Stimulated activated CD4-positive, alpha-beta T cell treated with anti-CD3 and anti-CD28 coated beads, Interleukin-2, amount 100 ng/mL, for 24 hours (primary cell): ENCODE results near the gene CHD3.
"Not testable (repeated sequence)": the region's sequence is repeated elsewhere in the genome, so short reads cannot be mapped to it uniquely, and the experiment has no call there.

ENCODE experiments used
- DNase-seq, 2 donors: peaks; one replicate each; pipeline ENCODE4 v3.0.0-alpha.2; 2020

Gene CHD3

DNA sequence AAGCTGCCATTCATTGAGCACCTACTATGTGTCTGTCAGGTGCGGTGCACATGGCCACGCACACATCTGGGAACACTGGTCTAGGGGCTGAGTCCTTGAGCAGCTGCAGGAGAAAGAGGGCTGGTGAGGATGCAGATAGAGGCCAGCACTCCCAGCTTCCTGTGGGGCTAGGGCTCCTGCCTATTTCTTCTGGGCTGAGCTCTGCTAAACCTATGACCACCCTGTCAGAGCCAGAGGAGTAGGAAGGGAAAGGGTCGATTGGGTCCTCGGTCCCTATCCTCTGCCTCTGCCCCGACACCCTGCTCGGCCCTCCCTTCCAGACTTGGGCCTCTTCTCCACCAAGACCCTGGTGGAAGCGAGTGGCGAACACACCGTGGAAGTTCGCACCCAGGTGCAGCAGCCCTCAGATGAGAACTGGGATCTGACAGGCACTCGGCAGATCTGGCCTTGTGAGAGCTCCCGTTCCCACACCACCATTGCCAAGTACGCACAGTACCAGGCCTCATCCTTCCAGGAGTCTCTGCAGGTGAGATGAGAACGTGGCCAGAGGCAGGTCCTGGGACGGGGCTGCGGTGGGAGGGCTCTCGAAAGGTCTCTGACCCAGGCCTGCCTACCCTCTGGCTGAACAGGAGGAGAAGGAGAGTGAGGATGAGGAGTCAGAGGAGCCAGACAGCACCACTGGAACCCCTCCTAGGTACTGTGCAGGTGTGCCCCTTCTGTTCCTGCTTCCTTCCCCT lies 37.7 kb upstream of the CHD3 start:
- DNase-seq: peak in 1 of 2 donors; percentile 11

DNA sequence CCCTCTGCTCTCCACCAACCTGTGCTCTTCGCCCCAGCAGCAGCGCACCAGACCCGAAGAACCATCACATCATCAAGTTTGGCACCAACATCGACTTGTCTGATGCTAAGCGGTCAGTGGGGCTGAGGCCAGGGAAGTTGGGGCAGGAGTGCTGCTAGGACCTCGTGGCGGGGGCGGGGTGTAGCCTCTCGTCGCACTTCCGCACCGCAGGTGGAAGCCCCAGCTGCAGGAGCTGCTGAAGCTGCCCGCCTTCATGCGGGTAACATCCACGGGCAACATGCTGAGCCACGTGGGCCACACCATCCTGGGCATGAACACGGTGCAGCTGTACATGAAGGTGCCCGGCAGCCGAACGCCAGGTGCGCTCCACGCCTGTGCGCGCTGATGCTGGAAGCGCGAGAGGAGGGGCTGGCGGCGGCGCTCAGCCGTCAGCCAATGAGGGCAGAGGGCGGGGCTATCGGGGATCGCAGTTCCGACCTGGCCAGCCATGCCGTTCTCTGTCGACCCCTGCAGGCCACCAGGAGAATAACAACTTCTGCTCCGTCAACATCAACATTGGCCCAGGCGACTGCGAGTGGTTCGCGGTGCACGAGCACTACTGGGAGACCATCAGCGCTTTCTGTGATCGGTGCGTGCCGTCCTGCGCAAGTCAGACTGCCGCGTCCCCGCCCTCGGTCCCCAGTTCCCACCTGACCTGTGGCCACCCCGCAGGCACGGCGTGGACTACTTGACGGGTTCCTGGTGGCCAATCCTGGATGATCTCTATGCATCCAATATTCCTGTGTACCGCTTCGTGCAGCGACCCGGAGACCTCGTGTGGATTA lies 36.9 kb upstream of the CHD3 start:
- peak; percentile 94 to 97 for DNase-seq

DNA sequence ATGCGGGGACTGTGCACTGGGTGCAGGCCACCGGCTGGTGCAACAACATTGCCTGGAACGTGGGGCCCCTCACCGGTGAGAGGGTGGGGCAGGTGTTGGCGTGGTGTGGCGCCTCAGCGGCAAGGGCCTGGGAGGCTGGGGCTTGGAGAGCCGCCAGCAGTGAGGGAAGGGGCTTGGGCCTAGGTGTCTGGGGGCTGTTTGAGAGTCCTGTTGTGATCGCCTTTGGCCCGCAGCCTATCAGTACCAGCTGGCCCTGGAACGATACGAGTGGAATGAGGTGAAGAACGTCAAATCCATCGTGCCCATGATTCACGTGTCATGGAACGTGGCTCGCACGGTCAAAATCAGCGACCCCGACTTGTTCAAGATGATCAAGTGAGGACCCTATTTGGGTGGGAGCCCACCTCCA lies 36.3 kb upstream of the CHD3 start:
- peak in 1 of 2 donors; percentile 24 for DNase-seq

DNA sequence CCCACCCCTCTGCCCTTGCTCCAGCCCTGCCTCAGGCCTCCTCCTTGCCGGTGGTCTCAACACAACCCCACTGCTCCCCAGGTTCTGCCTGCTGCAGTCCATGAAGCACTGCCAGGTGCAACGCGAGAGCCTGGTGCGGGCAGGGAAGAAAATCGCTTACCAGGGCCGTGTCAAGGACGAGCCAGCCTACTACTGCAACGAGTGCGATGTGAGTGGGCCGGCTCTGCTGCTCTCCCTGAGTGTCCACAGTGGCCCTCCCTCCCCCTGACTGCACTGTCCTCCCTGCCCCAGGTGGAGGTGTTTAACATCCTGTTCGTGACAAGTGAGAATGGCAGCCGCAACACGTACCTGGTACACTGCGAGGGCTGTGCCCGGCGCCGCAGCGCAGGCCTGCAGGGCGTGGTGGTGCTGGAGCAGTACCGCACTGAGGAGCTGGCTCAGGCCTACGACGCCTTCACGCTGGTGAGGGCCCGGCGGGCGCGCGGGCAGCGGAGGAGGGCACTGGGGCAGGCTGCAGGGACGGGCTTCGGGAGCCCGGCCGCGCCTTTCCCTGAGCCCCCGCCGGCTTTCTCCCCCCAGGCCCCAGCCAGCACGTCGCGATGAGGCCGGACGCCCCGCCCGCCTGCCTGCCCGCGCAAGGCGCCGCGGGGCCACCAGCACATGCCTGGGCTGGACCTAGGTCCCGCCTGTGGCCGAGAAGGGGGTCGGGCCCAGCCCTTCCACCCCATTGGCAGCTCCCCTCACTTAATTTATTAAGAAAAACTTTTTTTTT lies 35.5 kb upstream of the CHD3 start:
- DNase-seq: peak in 1 of 2 donors; percentile 19

DNA sequence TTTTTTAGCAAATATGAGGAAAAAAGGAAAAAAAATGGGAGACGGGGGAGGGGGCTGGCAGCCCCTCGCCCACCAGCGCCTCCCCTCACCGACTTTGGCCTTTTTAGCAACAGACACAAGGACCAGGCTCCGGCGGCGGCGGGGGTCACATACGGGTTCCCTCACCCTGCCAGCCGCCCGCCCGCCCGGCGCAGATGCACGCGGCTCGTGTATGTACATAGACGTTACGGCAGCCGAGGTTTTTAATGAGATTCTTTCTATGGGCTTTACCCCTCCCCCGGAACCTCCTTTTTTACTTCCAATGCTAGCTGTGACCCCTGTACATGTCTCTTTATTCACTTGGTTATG lies 34.9 kb upstream of the CHD3 start:
- DNase-seq: no peak

DNA sequence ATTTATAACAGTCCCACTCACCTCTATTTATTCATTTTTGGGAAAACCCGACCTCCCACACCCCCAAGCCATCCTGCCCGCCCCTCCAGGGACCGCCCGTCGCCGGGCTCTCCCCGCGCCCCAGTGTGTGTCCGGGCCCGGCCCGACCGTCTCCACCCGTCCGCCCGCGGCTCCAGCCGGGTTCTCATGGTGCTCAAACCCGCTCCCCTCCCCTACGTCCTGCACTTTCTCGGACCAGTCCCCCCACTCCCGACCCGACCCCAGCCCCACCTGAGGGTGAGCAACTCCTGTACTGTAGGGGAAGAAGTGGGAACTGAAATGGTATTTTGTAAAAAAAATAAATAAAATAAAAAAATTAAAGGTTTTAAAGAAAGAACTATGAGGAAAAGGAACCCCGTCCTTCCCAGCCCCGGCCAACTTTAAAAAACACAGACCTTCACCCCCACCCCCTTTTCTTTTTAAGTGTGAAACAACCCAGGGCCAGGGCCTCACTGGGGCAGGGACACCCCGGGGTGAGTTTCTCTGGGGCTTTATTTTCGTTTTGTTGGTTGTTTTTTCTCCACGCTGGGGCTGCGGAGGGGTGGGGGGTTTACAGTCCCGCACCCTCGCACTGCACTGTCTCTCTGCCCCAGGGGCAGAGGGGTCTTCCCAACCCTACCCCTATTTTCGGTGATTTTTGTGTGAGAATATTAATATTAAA lies 34.4 kb upstream of the CHD3 start:
- DNase-seq: peak in 1 of 2 donors; percentile 21

DNA sequence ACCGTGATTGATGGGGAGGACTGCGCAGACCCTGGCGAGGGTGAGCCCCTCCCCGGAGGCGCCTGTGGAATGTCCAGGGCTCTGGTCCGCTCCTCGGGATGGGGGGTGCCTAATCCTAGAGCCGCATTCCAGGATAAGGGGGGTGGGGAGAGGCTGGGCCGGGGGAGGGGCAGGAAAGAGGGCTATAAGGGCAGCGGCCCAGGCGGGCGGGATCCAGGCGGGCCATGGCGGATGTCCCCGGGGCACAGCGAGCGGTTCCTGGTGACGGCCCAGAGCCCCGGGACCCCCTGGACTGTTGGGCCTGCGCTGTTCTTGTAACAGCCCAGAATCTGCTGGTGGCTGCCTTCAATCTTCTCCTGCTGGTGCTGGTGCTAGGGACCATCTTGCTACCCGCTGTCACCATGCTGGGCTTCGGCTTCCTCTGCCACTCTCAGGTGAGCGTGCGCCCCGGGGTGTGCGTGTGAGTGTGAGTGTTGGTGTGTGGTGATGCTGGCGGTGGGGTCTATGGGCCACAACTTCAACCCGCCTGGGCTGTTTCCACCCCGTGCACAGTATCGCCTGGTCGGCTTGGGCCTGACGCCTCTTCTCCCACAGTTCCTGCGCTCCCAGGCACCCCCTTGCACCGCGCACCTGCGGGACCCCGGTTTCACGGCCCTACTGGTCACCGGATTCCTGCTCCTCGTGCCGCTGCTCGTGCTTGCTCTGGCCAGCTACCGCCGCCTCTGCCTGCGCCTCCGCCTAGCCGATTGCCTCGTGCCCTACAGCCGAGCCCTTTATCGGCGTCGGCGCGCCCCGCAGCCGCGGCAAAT lies 33.5 kb upstream of the CHD3 start, which contains the start of gene TMEM88:
TSS of gene TMEM88 (plus strand) at position 216 of the 809 bp plus-strand sequence. CDS start at position 225, 9 bp downstream.
- DNase-seq: peak; percentile 20 to 34

DNA sequence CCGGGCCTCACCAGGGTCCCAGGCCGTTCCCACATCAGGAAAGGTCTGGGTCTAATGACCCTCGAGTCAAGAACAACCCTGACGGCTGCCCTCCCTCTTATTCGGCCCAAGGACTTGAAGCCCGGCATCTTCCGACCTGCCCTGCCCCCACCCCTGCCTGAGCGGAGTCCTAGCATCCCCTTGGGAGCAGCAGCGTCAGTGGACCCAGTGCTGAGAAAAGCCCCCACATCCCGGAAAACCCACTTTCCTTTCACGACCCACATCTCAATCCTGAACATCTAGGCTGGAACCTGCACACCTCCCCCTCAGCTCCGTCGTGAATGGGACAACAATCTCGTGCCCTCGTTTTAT lies 33.0 kb upstream of the CHD3 start:
- peak in 1 of 2 donors; percentile 21 for DNase-seq

DNA sequence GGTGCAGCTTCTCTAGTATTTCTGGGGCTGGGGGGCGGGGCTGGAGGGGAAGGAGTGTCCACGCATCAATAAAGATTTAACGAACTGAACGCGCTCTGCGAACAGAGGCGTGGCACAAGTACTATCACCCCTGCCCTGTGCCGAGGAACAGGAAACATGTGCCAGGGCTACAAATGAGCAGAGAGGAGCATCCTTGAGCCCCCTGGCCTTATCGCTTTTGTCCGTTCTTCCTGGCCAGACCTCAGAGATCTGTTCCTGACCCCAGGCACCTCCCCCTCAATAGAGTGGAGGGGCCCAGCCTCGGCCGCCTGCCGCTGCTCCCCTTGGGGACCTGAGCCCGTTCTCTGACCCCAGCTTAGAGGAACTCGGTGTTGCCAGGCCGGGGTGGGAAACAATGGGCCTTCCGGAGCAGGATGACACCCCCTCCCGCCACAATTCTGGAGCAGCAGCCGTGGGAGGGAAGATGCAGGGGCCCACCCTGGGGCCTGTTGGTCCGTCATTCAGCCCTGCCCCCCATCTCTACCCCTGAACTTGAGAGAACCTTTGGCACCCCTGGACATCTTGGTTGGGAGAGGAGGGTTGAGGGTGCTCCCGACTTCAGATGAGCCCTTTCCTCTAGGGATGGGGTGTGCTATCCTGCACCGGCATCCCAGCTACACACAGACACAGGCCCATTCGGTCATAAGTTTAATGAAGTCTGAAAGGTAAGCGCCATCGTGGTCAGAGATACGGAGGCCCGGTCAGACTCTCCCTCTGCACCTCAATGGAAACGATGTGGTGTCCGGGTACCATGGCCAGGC lies 32.4 kb upstream of the CHD3 start:
- peak; percentile 41 to 44 for DNase-seq

DNA sequence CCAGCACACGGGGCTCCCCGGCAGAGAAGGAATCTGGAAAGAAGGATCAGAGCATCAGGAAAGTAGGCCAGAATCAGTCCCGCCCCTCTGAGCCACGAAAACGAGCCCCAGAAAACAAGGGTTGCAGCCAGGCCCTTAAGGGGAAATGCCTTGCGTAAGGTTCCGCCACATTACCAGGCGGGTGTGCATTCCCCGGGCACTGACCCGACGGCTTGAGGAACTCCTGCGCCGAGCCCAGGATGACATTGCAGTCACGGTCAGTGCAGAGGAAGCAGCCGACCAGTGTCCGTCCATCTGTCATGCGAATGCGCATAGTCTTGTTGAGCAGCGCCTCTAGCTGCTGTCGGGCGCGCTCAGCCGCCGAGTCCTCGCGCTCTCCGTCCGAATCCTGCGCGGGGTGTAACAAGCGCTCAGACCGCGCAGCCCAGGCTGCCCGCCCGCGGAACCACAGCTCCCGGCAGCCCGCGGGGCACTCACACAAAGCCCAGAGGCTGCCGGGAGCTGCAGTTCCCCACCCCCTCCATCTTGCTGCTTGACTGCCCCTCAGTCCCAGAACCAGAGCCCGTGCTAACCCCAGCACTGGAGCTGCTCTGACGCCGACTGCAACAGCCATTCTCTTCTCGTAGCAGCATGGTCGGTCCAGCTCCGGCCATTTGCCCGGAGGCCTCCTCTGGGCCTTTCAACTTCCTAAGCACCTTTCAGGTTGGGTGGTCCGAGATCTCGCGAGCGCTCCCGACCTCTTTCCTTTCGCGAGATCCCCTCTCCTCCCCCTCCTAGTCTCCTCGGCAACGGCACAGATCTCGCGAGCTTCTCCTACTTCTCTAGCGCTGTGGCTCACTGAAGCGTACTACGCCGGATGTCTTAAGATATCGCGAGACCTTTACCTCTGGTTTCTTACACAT lies 31.5 kb upstream of the CHD3 start, which contains the start of gene NAA38:
TSS of gene NAA38 (minus strand) at position 749 of the 902 bp plus-strand sequence. CDS start at position 653, 96 bp downstream.
- DNase-seq: peak; percentile 90 to 91

DNA sequence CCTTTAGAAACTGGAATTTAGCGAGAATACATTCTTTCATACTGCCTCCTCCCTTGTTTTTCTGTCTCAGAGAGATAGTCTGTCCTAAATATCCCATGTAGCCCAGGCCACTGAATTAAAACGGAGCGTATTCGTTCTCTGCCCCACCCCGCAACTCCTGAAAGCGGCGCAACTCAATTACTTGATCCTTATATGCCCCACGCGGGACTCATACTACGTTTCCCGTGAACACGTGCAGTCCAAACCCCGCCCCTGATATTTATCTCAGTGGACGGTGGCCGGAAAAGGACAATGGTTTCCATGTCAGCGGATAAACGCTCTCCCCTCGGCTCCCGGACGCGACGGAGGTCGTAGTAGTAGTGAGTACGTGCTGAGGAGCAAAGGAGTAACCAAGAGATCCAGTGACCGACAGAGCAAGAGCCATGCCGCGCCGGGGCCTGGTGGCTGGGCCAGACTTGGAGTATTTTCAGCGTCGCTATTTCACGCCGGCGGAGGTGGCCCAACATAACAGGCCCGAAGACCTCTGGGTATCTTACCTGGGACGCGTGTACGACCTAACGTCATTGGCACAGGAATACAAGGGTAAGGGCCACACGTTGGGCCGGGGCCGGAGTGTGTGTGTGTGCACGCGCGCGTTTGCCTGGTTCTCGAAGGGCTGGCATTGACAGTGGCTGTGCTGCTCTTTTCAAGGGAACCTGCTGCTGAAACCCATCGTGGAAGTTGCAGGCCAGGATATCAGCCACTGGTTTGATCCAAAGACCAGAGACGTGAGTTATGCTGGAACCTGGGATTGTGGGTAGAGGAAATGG lies 30.7 kb upstream of the CHD3 start, which contains the start of gene CYB5D1:
TSS of gene CYB5D1 (plus strand) at position 291 of the 809 bp plus-strand sequence. CDS start at position 423, 132 bp downstream.
- peak; percentile 87 to 89 for DNase-seq

DNA sequence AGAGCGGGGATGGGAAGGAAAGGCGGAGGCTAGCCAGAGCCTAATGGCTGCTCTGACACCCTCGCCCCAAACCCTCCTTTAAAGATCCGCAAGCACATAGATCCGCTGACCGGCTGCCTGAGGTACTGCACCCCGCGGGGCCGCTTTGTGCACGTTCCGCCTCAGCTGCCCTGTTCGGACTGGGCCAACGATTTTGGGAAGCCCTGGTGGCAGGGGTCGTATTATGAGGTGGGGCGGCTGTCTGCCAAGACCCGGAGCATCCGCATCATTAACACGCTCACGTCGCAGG lies 30.1 kb upstream of the CHD3 start:
- peak; percentile 45 to 52 for DNase-seq

DNA sequence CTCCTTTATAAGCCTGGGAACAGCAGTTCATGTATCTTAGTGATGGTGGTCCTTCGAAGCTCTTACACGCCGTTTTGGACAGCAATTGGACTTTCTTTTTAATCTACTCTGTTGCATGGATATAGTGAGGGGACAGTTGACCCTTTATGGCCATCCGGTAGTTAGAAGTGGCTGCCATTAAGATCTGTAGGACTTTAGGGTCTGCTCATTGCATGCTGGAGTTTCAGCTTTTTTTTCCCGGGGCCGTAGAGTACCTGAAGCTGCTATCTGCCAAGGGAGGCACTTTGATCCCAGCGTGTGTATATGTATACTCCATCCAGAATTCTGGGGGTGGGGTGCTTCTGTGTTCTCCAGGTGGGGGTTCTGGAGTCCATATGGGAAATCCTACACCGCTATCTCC lies 29.6 kb upstream of the CHD3 start:
- no peak for DNase-seq

DNA sequence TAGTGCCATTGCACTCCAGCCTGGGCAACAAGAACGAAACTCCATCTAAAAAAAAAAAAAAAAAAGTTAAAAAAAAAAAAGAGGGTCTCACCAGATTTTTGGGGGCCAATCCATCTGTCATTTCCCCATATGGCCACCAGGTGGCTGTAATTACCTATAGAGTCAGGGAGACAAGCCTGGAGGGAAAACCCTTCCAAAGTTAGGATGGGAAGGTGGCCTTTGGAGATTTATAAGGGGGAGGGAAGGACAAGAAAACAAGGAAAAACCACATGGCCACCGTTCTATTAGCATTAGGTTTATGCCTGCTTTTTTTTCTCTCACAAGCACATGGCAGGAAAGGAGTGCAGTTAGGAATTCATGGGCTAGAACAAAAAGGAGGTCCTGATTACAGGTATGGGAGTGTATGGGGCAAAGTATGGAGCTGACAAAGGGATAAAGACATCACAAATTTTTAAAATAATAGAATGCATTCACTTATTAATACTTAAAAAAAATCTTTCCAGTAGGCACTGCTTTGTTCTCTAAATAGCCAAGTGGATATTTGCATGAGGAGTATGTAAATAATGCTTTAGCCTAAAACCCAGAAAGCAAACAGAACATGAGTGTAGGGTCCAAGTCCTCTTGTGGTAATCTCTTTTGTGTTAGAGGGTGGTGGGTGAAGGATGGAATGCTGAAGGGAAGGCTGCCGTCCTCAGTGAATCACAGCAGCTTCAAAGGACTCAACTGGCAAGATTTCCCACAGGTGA lies 25.7 kb upstream of the CHD3 start:
- peak; percentile 39 to 61 for DNase-seq

DNA sequence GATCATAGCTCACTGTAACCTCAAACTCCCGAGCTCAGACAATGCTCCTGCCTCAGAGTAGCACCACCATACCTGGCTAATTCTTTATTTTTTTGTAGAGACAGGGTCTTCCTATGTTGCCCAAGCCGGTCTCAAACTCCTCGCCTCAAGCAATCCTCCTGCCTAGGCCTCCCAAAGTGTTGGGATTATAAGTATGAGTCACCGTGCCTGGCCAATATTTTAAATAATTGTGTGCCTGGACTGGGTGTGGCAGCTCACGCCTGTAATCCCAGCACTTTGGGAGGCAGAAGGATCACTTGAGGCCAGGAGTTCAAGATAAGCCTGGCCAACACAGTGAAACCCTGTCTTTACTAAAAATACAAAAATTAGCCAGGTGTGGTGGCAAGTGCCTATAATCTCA lies 24.2 kb upstream of the CHD3 start:
- not testable (repeated sequence) for DNase-seq

DNA sequence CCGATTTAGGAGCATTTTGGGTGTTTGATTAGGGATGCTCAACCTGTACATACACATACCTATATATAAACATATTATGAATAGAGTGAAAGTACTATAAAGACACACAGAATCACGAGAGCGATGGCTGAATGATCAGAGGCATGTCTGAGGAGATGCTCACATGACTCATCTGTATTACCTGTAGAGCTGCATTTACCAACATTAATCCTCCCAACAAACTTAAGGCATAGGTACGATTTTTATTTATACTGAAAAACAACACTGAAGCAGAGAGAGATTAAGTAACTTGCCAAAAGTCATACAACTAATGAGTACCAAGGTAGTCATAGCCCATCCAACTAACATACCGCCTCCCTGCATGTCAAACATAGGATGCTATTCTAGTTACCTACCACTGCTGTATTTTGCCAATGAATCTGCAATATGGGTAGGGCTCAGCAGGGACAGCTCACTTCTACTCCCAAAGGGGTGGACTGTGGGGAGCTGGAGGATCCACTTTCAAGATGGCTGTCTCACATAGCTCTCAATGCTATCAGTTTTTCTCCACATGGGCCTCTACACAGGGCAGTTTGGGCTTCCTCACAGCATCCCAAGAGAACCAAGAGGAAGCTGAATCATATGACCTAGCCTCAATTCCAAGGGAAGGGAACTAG lies 23.5 kb upstream of the CHD3 start:
- no peak for DNase-seq

DNA sequence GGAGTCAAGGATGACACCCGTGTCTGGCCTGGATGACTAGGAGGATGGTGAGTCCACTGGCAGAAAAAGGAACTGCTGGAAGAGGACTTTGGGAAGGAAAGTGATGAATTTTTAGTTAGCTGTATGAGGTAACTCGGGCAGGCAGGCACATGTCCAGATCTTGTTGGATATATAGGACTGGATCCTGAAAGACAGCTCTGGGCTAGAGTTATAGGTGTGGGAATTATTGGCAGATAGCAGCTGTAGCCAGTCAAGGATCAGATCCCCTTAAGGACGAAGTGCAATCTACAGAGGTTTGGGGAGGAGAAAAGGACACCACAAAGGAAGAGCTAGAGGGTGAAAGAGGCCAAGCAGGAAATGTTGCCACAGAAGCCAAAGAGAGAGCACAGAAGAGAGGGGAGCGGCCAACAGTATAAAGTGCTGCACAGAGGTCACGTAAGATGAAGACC lies 20.7 kb upstream of the CHD3 start:
- peak in 1 of 2 donors; percentile 14 for DNase-seq

DNA sequence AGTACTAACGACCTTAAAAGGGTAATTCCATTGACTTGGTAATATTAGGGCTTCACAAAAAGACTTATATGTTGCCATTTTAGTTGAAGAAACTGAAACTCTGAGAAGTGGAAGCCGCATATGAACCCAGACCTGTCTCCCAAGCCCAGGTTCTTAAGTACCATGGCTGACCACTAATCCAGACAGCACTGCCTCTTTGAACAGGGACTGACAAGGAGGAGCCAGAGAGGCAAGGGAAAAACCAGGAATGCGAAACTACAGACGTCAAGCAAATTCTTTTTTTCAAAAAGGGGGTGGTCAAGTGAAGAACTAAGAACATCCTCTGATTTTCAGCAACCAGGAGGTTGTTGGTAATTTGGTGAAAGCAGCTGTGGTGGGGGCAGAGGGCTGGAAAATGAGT lies 15.5 kb upstream of the CHD3 start:
- DNase-seq: no peak
